ENCODE measurements around the gene NOC2L. TPM values are rescaled to one million over a fixed set of nuclear protein-coding genes. Genes with fewer than 3 reads are reported as not detected.

NOC2L gene
- total RNA-seq, 4 donors from 2014 or later, result 47.4 to 115 (median 74.2) TPM

DNA sequence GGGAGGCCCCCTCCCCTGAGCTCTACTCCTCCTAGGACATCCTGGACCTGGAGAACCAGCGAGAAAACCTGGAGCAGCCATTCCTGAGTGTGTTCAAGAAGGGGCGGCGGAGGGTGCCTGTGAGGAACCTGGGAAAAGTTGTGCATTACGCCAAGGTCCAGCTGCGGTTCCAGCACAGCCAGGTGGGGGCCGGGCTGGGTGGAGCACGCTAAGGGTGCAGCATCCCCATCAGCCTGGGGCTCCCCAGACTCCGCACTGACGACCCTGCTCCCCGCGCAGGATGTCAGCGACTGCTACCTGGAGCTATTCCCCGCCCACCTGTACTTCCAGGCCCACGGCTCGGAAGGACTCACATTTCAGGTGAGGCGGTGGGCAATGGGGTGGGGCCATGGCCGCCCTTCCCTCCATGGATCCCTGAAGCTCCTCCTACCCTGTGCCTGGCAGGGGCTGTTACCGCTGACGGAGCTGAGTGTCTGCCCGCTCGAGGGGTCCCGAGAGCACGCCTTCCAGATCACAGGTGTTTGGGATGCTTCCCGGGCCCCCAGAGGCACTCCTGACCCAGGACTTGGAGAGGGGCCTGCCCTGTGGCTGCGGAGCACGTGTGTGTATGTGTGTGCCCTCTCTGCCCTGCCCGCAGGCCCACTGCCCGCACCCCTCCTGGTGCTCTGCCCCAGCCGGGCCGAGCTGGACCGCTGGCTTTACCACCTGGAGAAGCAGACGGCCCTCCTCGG is 11.4 kb upstream of the NOC2L start:
- H3K4me3 ChIP-seq, result no peak overlapping the region
- intact Hi-C loops (cut with DNase I; ENCODE audit: low total_unique reads) (no loop called here), in situ Hi-C loops (cut with MboI; ENCODE audit: low sequenced_read_pairs in 4 of 4) (no loop called here)
- H3K27ac ChIP-seq, result no peak overlapping the region
- no peaks in the 10 kb centered on the region for H3K9me3 ChIP-seq
- peaks cover 5 to 30% of the 10 kb centered on the region in 2 donors for H3K4me1 ChIP-seq
- peaks cover 8 to 37% (median 23%) of the 10 kb centered on the region in 3 donors for H3K27me3 ChIP-seq
- DNase-seq (peak in 1 of 2 donors; percentile 46), ATAC-seq (no peak)
- no peak for TF ChIP-seq POLR2A (IDR thresholded peaks at IDR 0.05)
- TF ChIP-seq, protein P1, sequence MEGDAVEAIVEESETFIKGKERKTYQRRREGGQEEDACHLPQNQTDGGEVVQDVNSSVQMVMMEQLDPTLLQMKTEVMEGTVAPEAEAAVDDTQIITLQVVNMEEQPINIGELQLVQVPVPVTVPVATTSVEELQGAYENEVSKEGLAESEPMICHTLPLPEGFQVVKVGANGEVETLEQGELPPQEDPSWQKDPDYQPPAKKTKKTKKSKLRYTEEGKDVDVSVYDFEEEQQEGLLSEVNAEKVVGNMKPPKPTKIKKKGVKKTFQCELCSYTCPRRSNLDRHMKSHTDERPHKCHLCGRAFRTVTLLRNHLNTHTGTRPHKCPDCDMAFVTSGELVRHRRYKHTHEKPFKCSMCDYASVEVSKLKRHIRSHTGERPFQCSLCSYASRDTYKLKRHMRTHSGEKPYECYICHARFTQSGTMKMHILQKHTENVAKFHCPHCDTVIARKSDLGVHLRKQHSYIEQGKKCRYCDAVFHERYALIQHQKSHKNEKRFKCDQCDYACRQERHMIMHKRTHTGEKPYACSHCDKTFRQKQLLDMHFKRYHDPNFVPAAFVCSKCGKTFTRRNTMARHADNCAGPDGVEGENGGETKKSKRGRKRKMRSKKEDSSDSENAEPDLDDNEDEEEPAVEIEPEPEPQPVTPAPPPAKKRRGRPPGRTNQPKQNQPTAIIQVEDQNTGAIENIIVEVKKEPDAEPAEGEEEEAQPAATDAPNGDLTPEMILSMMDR (IDR thresholded peaks at IDR 0.05 in 4 of 5, conservative IDR thresholded peaks at IDR 0.05 in 1 of 5), result no peak
- H3K36me3 ChIP-seq, result no peaks in the 10 kb centered on the region

DNA sequence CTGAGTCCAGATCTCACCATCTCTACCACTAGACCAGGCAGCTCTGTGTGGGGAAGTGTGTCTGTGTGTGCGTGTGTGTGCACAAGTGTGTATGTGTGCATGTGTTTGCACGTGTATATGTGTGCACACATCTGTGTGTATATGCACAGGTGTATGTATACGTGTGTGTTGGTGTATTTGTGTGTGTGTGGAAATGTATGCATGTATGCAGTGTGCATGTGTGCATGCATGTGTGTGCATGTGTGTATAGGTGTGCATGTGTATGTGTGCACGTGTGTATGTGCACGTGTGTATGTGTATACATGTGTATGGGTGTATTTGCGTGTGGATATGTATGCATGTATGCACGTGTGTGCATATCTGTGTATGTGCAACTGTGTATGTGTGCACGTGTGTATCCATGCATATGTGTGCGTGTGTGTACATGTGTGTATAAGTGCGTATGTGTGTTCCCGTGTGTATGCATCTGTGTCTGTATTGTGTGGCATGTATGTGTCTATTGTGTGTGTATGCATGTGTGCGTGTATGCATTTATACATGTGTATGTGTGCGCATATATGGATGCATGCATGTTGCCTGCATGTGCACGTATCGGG is 10.3 kb upstream of the NOC2L start:
- Histone ChIP-seq H3K27ac (no peak overlapping the region), H3K27me3 (peaks cover 6 to 37% (median 23%) of the 10 kb centered on the region in 3 donors), H3K4me1 (peaks cover 5 to 29% of the 10 kb centered on the region in 2 donors), H3K36me3 (no peaks in the 10 kb centered on the region), H3K9me3 (no peaks in the 10 kb centered on the region), H3K4me3 (no peak overlapping the region)
- in situ Hi-C loops (cut with MboI; ENCODE audit: low sequenced_read_pairs in 4 of 4) (no loop called here), intact Hi-C loops (cut with DNase I; ENCODE audit: low total_unique reads) (no loop called here)
- ATAC-seq (no peak), DNase-seq (peak in 1 of 2 donors; percentile 26)
- no peak for TF ChIP-seq POLR2A (IDR thresholded peaks at IDR 0.05)
- TF ChIP-seq, protein P1 (IDR thresholded peaks at IDR 0.05 in 4 of 5, conservative IDR thresholded peaks at IDR 0.05 in 1 of 5), result no peak

DNA sequence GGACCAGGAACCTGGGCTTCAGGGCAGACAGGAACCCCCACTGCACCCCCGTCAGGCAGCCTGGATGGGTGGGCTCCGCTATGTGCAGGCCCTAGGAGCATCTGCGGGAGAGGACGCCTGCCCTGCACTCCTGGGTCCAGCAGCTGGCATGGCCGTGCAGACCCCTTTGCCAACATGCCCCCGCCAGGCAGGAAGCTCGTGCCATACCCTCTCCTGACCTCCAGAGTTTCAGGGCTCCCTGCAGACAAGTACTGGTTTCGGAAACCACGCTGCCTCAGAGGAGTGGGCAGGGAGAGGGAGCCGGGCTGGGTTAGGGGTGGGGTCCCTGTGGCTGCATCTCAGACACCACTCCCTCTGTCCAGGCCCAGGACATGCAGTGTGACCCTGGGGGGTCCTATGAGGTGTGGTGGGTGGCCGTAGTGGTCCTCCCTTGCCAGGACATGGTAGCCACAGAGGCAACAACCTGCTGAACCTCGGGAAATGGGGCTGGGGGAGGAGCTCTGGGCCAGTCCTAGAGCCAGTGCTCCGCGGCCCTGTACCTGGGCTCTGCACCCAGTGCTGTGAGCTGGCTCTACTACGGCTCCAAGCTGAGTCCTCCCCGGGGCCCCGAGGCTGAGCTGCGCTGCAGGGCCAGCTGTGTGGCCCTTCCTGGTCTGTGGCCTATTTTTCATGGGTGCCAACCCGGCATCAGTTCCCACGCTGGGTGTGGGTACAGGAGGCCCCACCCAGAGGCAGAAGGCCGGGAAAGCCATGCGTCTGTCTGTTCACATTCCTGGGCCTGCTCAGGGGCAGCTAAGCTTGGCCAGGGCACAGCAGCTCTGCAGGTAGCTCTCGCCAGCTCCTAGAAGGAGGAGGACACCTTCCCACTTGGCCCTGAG is 8.6 kb upstream of the NOC2L start:
- peaks cover 5 to 20% of the 10 kb centered on the region in 2 donors for H3K4me1 ChIP-seq
- no peak for ATAC-seq
- in situ Hi-C loops (cut with MboI; ENCODE audit: low sequenced_read_pairs in 4 of 4) (no loop called here), intact Hi-C loops (cut with DNase I; ENCODE audit: low total_unique reads) (no loop called here)
- peak in 1 of 2 donors; percentile 28 for DNase-seq
- no peaks in the 10 kb centered on the region for H3K9me3 ChIP-seq
- H3K27me3 ChIP-seq, result peaks cover 6 to 37% (median 23%) of the 10 kb centered on the region in 3 donors
- no peak overlapping the region for H3K27ac ChIP-seq
- no peak overlapping the region for H3K4me3 ChIP-seq
- TF ChIP-seq, protein P1 (IDR thresholded peaks at IDR 0.05 in 4 of 5, conservative IDR thresholded peaks at IDR 0.05 in 1 of 5), result no peak
- no peak for TF ChIP-seq POLR2A (IDR thresholded peaks at IDR 0.05)
- H3K36me3 ChIP-seq, result peaks cover 0 to 2% of the 10 kb centered on the region in 2 donors

DNA sequence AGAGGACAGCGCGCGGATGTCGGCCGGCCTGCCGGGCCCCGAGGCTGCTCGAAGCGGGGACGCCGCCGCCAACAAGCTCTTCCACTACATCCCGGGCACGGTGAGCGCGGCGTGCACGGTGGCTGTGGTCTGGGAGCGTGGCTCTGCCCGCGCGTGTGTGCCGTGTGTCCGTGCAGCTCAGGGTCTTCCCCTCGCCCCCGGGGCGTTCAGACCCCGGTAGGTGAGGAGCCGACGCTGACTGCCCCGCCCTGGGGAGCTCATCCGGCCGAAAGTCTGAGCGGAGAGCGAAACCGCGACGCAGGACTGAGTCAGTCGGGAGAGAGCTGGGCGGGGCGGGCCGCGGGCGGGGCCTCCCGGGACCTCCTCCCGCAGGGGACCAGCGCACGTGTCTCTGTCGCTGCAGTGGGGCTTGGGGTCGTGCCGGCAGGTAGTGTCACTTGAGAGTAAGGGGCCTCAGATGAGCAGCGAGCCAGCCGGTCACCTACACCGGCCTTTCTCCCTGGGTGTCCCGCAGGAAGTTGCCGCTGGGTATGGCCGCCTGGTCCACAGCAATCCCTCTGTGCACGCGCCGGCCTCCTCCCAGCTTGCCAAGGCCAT is 7.7 kb upstream of the NOC2L start:
- DNase-seq (peak in 1 of 2 donors; percentile 50), ATAC-seq (peak; percentile 31 to 46)
- Histone ChIP-seq H3K27ac (peak overlapping the region in 2 of 4 donors; percentile 22 to 46), H3K27me3 (peaks cover 6 to 37% (median 23%) of the 10 kb centered on the region in 3 donors), H3K9me3 (no peaks in the 10 kb centered on the region), H3K36me3 (peaks cover 0 to 2% of the 10 kb centered on the region in 2 donors), H3K4me3 (peak overlapping the region; percentile 57 to 66 (median 66)), H3K4me1 (peaks cover 5 to 12% of the 10 kb centered on the region in 2 donors)
- intact Hi-C loops (cut with DNase I; ENCODE audit: low total_unique reads) (no loop called here), in situ Hi-C loops (cut with MboI; ENCODE audit: low sequenced_read_pairs in 4 of 4) (no loop called here)
- TF ChIP-seq, protein P1 (IDR thresholded peaks at IDR 0.05 in 4 of 5, conservative IDR thresholded peaks at IDR 0.05 in 1 of 5), result no peak
- peak in 1 of 2 donors; percentile 37 for TF ChIP-seq POLR2A (IDR thresholded peaks at IDR 0.05)

All from gastrocnemius medialis (tissue), 4 donors.